IMR-90 (cell line): ENCODE data around the gene NINJ2. TPM values are rescaled to one million over a fixed set of nuclear protein-coding genes. Genes with fewer than 3 reads are reported as not detected.

Source experiments
- ATAC-seq: fragments of 200-7000 bp; cut with Tn5 transposase; 2 replicates; pipeline ENCODE4 v1.9.1; 2020; ENCODE audit warnings: low read depth, mild to moderate bottlenecking, moderate library complexity
- BruUV-seq: library from RNA; stranded (reverse); fragments of 400-500 nt; replicated peaks from 2 replicates; lab custom pipeline; 2021; lab: Mats Ljungman, UMichigan
- CTCF ChIA-PET: fragments of 300-600 bp; formaldehyde crosslinking; extraction: SDS; loops from one replicate; lab custom pipeline; 2021; ENCODE audit warnings: antibody characterized with exemption; lab: Yijun Ruan, JAX
- POLR2A ChIA-PET: fragments of 300-600 bp; sonication (Branson Sonifier 250); formaldehyde crosslinking; loops from one replicate; lab custom pipeline; 2022; ENCODE audit warnings: antibody characterized with exemption; ENCODE audit not compliant: unreplicated experiment; lab: Charles Lee
- DNase-seq: peaks from one replicate; pipeline ENCODE4 v3.0.0; 2013
- H2AFZ ChIP-seq: replicated peaks from 2 replicates; pipeline ENCODE3; 2013; ENCODE audit warnings: low read length, mild to moderate bottlenecking; ENCODE audit not compliant: poor library complexity
- H2AK5ac ChIP-seq: 2 replicates; pipeline ENCODE4 v1.6.1; 2013; ENCODE audit warnings: low read depth, low read length, inconsistent platforms
- H2AK9ac ChIP-seq: replicated peaks from 2 replicates; pipeline ENCODE3; 2013; ENCODE audit warnings: mild to moderate bottlenecking, low read depth, low read length, moderate library complexity; ENCODE audit not compliant: poor library complexity
- H2BK120ac ChIP-seq: 2 replicates; pipeline ENCODE4 v1.6.1; 2013; ENCODE audit warnings: low read depth, low read length, inconsistent platforms
- H2BK15ac ChIP-seq: 3 replicates; pipeline ENCODE4 v1.6.1; 2013; ENCODE audit warnings: low read depth, low read length, inconsistent platforms
- H2BK20ac ChIP-seq: 2 replicates; pipeline ENCODE4 v1.6.1; 2013; ENCODE audit warnings: low read depth, mild to moderate bottlenecking, inconsistent platforms, low read length, moderate library complexity
- H2BK5ac ChIP-seq: 2 replicates; pipeline ENCODE4 v1.6.1; 2013; ENCODE audit warnings: mild to moderate bottlenecking, low read depth, low read length, inconsistent platforms; ENCODE audit not compliant: poor library complexity, severe bottlenecking
- H3K14ac ChIP-seq: replicated peaks from 2 replicates; pipeline ENCODE4 v1.6.1; 2013; ENCODE audit warnings: low read depth, low read length, inconsistent platforms
- H3K18ac ChIP-seq: 2 replicates; pipeline ENCODE4 v1.6.1; 2013; ENCODE audit warnings: low read depth, low read length, control low read depth
- H3K23ac ChIP-seq: 2 replicates; pipeline ENCODE4 v1.6.1; 2013; ENCODE audit warnings: low read depth, low read length, inconsistent platforms
- H3K27ac ChIP-seq: 2 replicates; pipeline ENCODE4 v1.5.1; 2013; ENCODE audit warnings: mild to moderate bottlenecking, control low read depth, low read length; ENCODE audit not compliant: insufficient read depth
- H3K27me3 ChIP-seq: 2 replicates; pipeline ENCODE4 v1.6.1; 2013; ENCODE audit warnings: low read length; ENCODE audit not compliant: control insufficient read depth, insufficient read depth
- H3K36me3 ChIP-seq: 2 replicates; pipeline ENCODE4 v1.6.1; 2013; ENCODE audit warnings: low read length, mixed read lengths; ENCODE audit not compliant: control insufficient read depth, insufficient read depth
- H3K4ac ChIP-seq: 2 replicates; pipeline ENCODE4 v1.6.1; 2013; ENCODE audit warnings: low read depth, low read length, inconsistent platforms
- H3K4me1 ChIP-seq: 2 replicates; pipeline ENCODE4 v1.6.1; 2013; ENCODE audit warnings: low read length, mixed read lengths; ENCODE audit not compliant: control insufficient read depth, insufficient read depth
- H3K4me2 ChIP-seq: 2 replicates; pipeline ENCODE4 v1.6.1; 2013; ENCODE audit warnings: low read depth, mild to moderate bottlenecking, control low read depth, low read length, moderate library complexity
- H3K4me3 ChIP-seq: 2 replicates; pipeline ENCODE4 v1.5.1; 2013; ENCODE audit warnings: low read depth, mild to moderate bottlenecking, control low read depth, low read length, moderate library complexity; ENCODE audit not compliant: insufficient read depth
- H3K56ac ChIP-seq: 2 replicates; pipeline ENCODE4 v1.6.1; 2013; ENCODE audit warnings: low read length, inconsistent platforms; ENCODE audit not compliant: insufficient read depth; ENCODE audit errors: extremely low read depth
- H3K79me1 ChIP-seq, 2 experiments: 2 replicates each; pipeline ENCODE4 v1.6.1; 2013; ENCODE audit warnings: low read length in 2 of 2, inconsistent platforms in 1 of 2, low read depth in 1 of 2
- H3K9ac ChIP-seq: 2 replicates; pipeline ENCODE4 v1.6.1; 2013; ENCODE audit warnings: low read depth, low read length, control low read depth
- H3K9me1 ChIP-seq: 2 replicates; pipeline ENCODE4 v1.6.1; 2013; ENCODE audit warnings: low read length, inconsistent platforms; ENCODE audit not compliant: insufficient read depth
- H3K9me3 ChIP-seq: 2 replicates; pipeline ENCODE4 v1.6.1; 2013; ENCODE audit warnings: low read length; ENCODE audit not compliant: control insufficient read depth, insufficient read depth
- H4K20me1 ChIP-seq: 2 replicates; pipeline ENCODE4 v1.6.1; 2013; ENCODE audit warnings: low read length, inconsistent platforms; ENCODE audit not compliant: insufficient read depth
- H4K5ac ChIP-seq: 2 replicates; pipeline ENCODE4 v1.6.1; 2013; ENCODE audit warnings: mild to moderate bottlenecking, low read depth, low read length, control low read depth
- H4K8ac ChIP-seq, 2 experiments: 2 replicates each; pipeline ENCODE4 v1.6.1; 2013; ENCODE audit warnings: low read depth in 2 of 2, low read length in 2 of 2, control low read depth in 1 of 2, inconsistent platforms in 1 of 2
- H4K91ac ChIP-seq: 2 replicates; pipeline ENCODE4 v1.6.1; 2013; ENCODE audit warnings: low read depth, low read length, inconsistent platforms; ENCODE audit not compliant: insufficient read depth
- BHLHE40 ChIP-seq: fragments of 150-350 bp; IDR thresholded peaks from 2 replicates; pipeline ENCODE4 v1.6.1; 2016; ENCODE audit warnings: mild to moderate bottlenecking, low read depth, low read length
- CEBPB ChIP-seq: IDR thresholded peaks from 2 replicates; pipeline ENCODE4 v1.6.1; 2012; ENCODE audit warnings: low read depth, low read length, improper control_type of control experiment
- CHD1 ChIP-seq: IDR thresholded peaks from 2 replicates; pipeline ENCODE4 v1.6.1; 2012; ENCODE audit warnings: low read depth, low read length, improper control_type of control experiment
- CTCF ChIP-seq: conservative IDR thresholded peaks from 2 replicates; pipeline ENCODE4 v1.5.1; 2012; ENCODE audit warnings: mild to moderate bottlenecking, low read depth, low read length, improper control_type of control experiment
- ELK1 ChIP-seq: fragments of 150-350 bp; IDR thresholded peaks from 2 replicates; pipeline ENCODE4 v1.6.1; 2016; ENCODE audit warnings: low read depth, mild to moderate bottlenecking, low read length, moderate library complexity, borderline replicate concordance
- FOS ChIP-seq: fragments of 150-350 bp; IDR thresholded peaks from 2 replicates; pipeline ENCODE4 v1.6.1; 2016; ENCODE audit warnings: low read depth, low read length
- MAFK ChIP-seq: IDR thresholded peaks from 2 replicates; pipeline ENCODE4 v1.6.1; 2012; ENCODE audit warnings: low read depth, low read length, improper control_type of control experiment
- MAZ ChIP-seq: IDR thresholded peaks from 2 replicates; pipeline ENCODE4 v1.6.1; 2012; ENCODE audit warnings: low read depth, mild to moderate bottlenecking, low read length, improper control_type of control experiment, moderate library complexity, borderline replicate concordance
- MXI1 ChIP-seq: IDR thresholded peaks from 2 replicates; pipeline ENCODE4 v1.6.1; 2012; ENCODE audit warnings: low read depth, mild to moderate bottlenecking, low read length, moderate library complexity, borderline replicate concordance
- NFE2L2 ChIP-seq: fragments of 150-350 bp; IDR thresholded peaks from 2 replicates; pipeline ENCODE4 v1.6.1; 2016; ENCODE audit warnings: low read depth, mild to moderate bottlenecking, low read length
- POLR2A ChIP-seq: IDR thresholded peaks from 2 replicates; pipeline ENCODE4 v1.6.1; 2012; ENCODE audit warnings: mild to moderate bottlenecking, low read depth, low read length
- RAD21 ChIP-seq: IDR thresholded peaks from 2 replicates; pipeline ENCODE4 v1.6.1; 2012; ENCODE audit warnings: low read length, improper control_type of control experiment
- RCOR1 ChIP-seq: IDR thresholded peaks from 2 replicates; pipeline ENCODE4 v1.6.1; 2012; ENCODE audit warnings: mild to moderate bottlenecking, low read length, improper control_type of control experiment; ENCODE audit not compliant: insufficient replicate concordance
- RFX5 ChIP-seq: IDR thresholded peaks from 2 replicates; pipeline ENCODE4 v1.8.0; 2012; ENCODE audit warnings: low read depth, mild to moderate bottlenecking, low read length, moderate library complexity
- SMC3 ChIP-seq: fragments of 150-350 bp; IDR thresholded peaks from 2 replicates; pipeline ENCODE4 v1.6.1; 2016; ENCODE audit warnings: low read depth, mild to moderate bottlenecking, antibody characterized with exemption, low read length, moderate library complexity
- WGBS, 2 experiments: methylation state at CpG; one replicate each; pipeline versions ENCODE4 v1.1.5 to v1.1.7; 2013; ENCODE audit warnings: missing lambda C conversion rate in 2 of 2; ENCODE audit not compliant: insufficient read length in 1 of 2; ENCODE audit errors: extremely low coverage in 2 of 2; 5-methylcytosine and 5-hydroxymethylcytosine counted together
- dilution Hi-C: fragments of 300-500 bp; cut with HindIII; formaldehyde crosslinking; loops from one replicate; pipeline ENCODE4 v1.14.3; 2018; ENCODE audit warnings: low sequenced_read_pairs; ENCODE audit not compliant: unreplicated experiment
- in situ Hi-C: fragments of 300-500 bp; cut with MboI; formaldehyde crosslinking; loops from 3 replicates; pipeline ENCODE4 v1.14.3; 2019; ENCODE audit warnings: low sequenced_read_pairs, inconsistent platforms, mixed read lengths
- intact Hi-C: fragments of 100-400 bp; cut with micrococcal nuclease; formaldehyde crosslinking; loops from 2 replicates; pipeline ENCODE4 v1.10.0; 2022
- polyA plus RNA-seq, 3 experiments: library from polyadenylated mRNA; depleted of rRNA; stranded (reverse); fragments of >200 nt; gene quantifications; 2 replicates each; pipeline ENCODE4 v1.2.3, GENCODE V29; 2012; ENCODE audit warnings: low replicate concordance in 1 of 3
- total RNA-seq: library from RNA; depleted of rRNA; stranded (reverse); fragments of >200 nt; gene quantifications from 2 replicates; pipeline ENCODE4 v1.2.3, GENCODE V29; 2012
- TF ChIP-seq, protein P1 (sequence below): fragments of 150-350 bp; IDR thresholded peaks from 2 replicates; pipeline ENCODE4 v1.6.1; 2017; ENCODE audit warnings: mild to moderate bottlenecking, antibody characterized with exemption, low read length, low read depth

NINJ2 gene
- total and polyA plus RNA-seq, 2 of the 4 experiments (the other 2 are of a cell fraction) = not detected

- WGBS, 2 experiments = no CpG with 5 or more reads among the region's 6 CpGs
- intact Hi-C loops (no loop called here), in situ Hi-C loops (no loop called here)
Observed at GRCh38 chr12:618605-619004, 44.6 kb downstream of the NINJ2 start.

More at GRCh38 chr12:618605-619004, 44.6 kb downstream of the NINJ2 start:
- dilution Hi-C loops = no loop called here
- peaks cover 33% of the 10 kb centered on the region for H3K27me3 ChIP-seq
- no peak overlapping the region for H2BK120ac ChIP-seq
- no peak overlapping the region for H2AK5ac ChIP-seq
- ChIA-PET CTCF (no interaction called here), POLR2A (no interaction called here)
- H2BK5ac ChIP-seq = no peak overlapping the region
- H2AK9ac ChIP-seq = no peak overlapping the region
- TF ChIP-seq MXI1 (no peak), CHD1 (no peak), ELK1 (no peak), CEBPB (no peak), SMC3 (no peak), POLR2A (no peak), NFE2L2 (no peak), RAD21 (no peak), BHLHE40 (no peak), RFX5 (no peak), FOS (no peak), CTCF (no peak), MAFK (no peak), MAZ (no peak), RCOR1 (no peak)
- TF ChIP-seq, protein P1, sequence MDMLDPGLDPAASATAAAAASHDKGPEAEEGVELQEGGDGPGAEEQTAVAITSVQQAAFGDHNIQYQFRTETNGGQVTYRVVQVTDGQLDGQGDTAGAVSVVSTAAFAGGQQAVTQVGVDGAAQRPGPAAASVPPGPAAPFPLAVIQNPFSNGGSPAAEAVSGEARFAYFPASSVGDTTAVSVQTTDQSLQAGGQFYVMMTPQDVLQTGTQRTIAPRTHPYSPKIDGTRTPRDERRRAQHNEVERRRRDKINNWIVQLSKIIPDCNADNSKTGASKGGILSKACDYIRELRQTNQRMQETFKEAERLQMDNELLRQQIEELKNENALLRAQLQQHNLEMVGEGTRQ = no peak
- H3K9ac ChIP-seq = no peak overlapping the region
- H4K8ac ChIP-seq = no peak overlapping the region
- no peaks in the 10 kb centered on the region for H3K36me3 ChIP-seq
- no peak overlapping the region for H3K23ac ChIP-seq
- no peak overlapping the region for H3K4ac ChIP-seq
- H3K9me3 ChIP-seq = no peaks in the 10 kb centered on the region
- H3K56ac ChIP-seq = no peak overlapping the region
- H3K27ac ChIP-seq = no peak overlapping the region
- no peak overlapping the region for H3K4me2 ChIP-seq
- no peak overlapping the region for H2AFZ ChIP-seq
- H3K9me1 ChIP-seq = no peaks in the 10 kb centered on the region
- H2BK15ac ChIP-seq = no peak overlapping the region
- H3K4me3 ChIP-seq = no peak overlapping the region
- no peak overlapping the region for H4K91ac ChIP-seq
- H4K5ac ChIP-seq = no peak overlapping the region
- no TSS peak for BruUV-seq
- peaks cover 4% of the 10 kb centered on the region; the same call in 1 of the 2 replicates for H3K4me1 ChIP-seq
- H2BK20ac ChIP-seq = no peak overlapping the region
- H3K79me1 ChIP-seq = no peaks in the 10 kb centered on the region
- ATAC-seq = no peak
- no peak for DNase-seq
- H4K20me1 ChIP-seq = no peaks in the 10 kb centered on the region
- H3K14ac ChIP-seq = no peak overlapping the region
- no peak overlapping the region for H3K18ac ChIP-seq
